SK-N-SH (cell line): ENCODE results near the gene CIDEA. TPM values are rescaled to one million over a fixed set of nuclear protein-coding genes. Genes with fewer than 3 reads are reported as not detected.

Experiments used
- CTCF ChIA-PET: fragments of 300-600, 350-600 bp; formaldehyde crosslinking; extraction: SDS; loops from one replicate; lab custom pipeline; 2021; lab: Yijun Ruan, JAX
- POLR2A ChIA-PET: fragments of 350-600 bp; sonication (Branson Sonifier 250); formaldehyde crosslinking; extraction: SDS; loops from one replicate; lab custom pipeline; 2020; ENCODE audit warnings: antibody characterized with exemption, inconsistent platforms; lab: Yijun Ruan, JAX
- DNase-seq: peaks from one replicate; pipeline ENCODE4 v3.0.0; 2012
- H2AFZ ChIP-seq: fragments of 200-600 bp; sonication (generic); 2 replicates; pipeline ENCODE4 v1.8.1; 2016; ENCODE audit warnings: antibody characterized with exemption, mild to moderate bottlenecking, low read depth
- H3F3A ChIP-seq: fragments of 200-600 bp; sonication (generic); replicated peaks from 2 replicates; pipeline ENCODE3; 2016; ENCODE audit warnings: antibody characterized with exemption, mild to moderate bottlenecking; ENCODE audit not compliant: insufficient read depth
- H3K27ac ChIP-seq, 2 experiments: fragments of 200-500 bp in 1 of 2; fragments of 200-600 bp in 1 of 2; sonication (Bioruptor generic) in 1 of 2; sonication (generic), shearing (Covaris generic) in 1 of 2; 2 replicates each; pipeline versions ENCODE4 v1.5.1 to v1.6.1; 2014 to 2016; ENCODE audit warnings: low read depth in 2 of 2, inconsistent platforms in 1 of 2, low read length in 1 of 2, mild to moderate bottlenecking in 1 of 2, mixed read lengths in 1 of 2
- H3K27me3 ChIP-seq: fragments of 200-600 bp; sonication (generic), shearing (Covaris generic); 2 replicates; pipeline ENCODE4 v1.6.1; 2016; ENCODE audit warnings: mixed run types; ENCODE audit not compliant: insufficient read depth
- H3K36me3 ChIP-seq, 2 experiments: fragments of 200-500 bp in 1 of 2; fragments of 200-600 bp in 1 of 2; sonication (Bioruptor generic) in 1 of 2; sonication (generic) in 1 of 2; replicated peaks in 1 of 2; 2 replicates each; pipeline versions ENCODE3 to v1.5.1; 2014 to 2016; ENCODE audit warnings: low read length in 1 of 2, mild to moderate bottlenecking in 1 of 2; ENCODE audit not compliant: insufficient read depth in 2 of 2, control insufficient read depth in 1 of 2
- H3K4me1 ChIP-seq, 2 experiments: fragments of 200-500 bp in 1 of 2; fragments of 200-600 bp in 1 of 2; sonication (Bioruptor generic) in 1 of 2; sonication (generic), shearing (Covaris generic) in 1 of 2; 2 replicates each; pipeline versions ENCODE4 v1.5.1 to v1.6.1; 2014 to 2016; ENCODE audit warnings: low read depth in 1 of 2, low read length in 1 of 2, mixed run types in 1 of 2; ENCODE audit not compliant: insufficient read depth in 2 of 2, control insufficient read depth in 1 of 2
- H3K4me2 ChIP-seq: fragments of 200-600 bp; sonication (generic), shearing (Covaris generic); 2 replicates; pipeline ENCODE4 v1.6.1; 2017; ENCODE audit warnings: mixed run types
- H3K4me3 ChIP-seq, 2 experiments: fragments of 200-500 bp in 1 of 2; fragments of 200-600 bp in 1 of 2; sonication (Bioruptor generic) in 1 of 2; sonication (generic), shearing (Covaris generic) in 1 of 2; 2 replicates each; pipeline versions ENCODE4 v1.5.1 to v1.8.1; 2014 to 2016; ENCODE audit warnings: low read depth in 2 of 2, inconsistent platforms in 1 of 2, low read length in 1 of 2, mild to moderate bottlenecking in 1 of 2, mixed read lengths in 1 of 2, moderate library complexity in 1 of 2
- H3K79me2 ChIP-seq: fragments of 200-600 bp; sonication (generic); 2 replicates; pipeline ENCODE4 v1.8.1; 2017; ENCODE audit warnings: mild to moderate bottlenecking; ENCODE audit not compliant: insufficient read depth
- H3K9ac ChIP-seq: fragments of 200-600 bp; sonication (generic); 2 replicates; pipeline ENCODE4 v1.6.1; 2017; ENCODE audit warnings: mixed run types
- H3K9me2 ChIP-seq: fragments of 200-600 bp; sonication (generic); 2 replicates; pipeline ENCODE4 v1.6.1; 2017; ENCODE audit warnings: mixed run types
- H3K9me3 ChIP-seq: fragments of 200-600 bp; sonication (generic); 2 replicates; pipeline ENCODE4 v1.6.1; 2017; ENCODE audit warnings: mixed run types, mild to moderate bottlenecking, moderate library complexity
- H4K20me1 ChIP-seq: fragments of 200-600 bp; sonication (generic); 2 replicates; pipeline ENCODE4 v1.6.1; 2017; ENCODE audit warnings: mild to moderate bottlenecking, mixed run types; ENCODE audit not compliant: insufficient read depth
- CTCF ChIP-seq: fragments of 200-600 bp; sonication (generic); IDR thresholded peaks from 2 replicates; pipeline ENCODE4 v1.6.1; 2017; ENCODE audit warnings: antibody characterized with exemption, mild to moderate bottlenecking, moderate library complexity
- EP300 ChIP-seq, 2 experiments: IDR thresholded peaks; 2 replicates each; pipeline versions ENCODE4 v1.4.0 to v1.6.1; 2012; ENCODE audit warnings: borderline replicate concordance in 1 of 2, low read depth in 1 of 2, low read length in 1 of 2
- FOSL2 ChIP-seq: IDR thresholded peaks from 2 replicates; pipeline ENCODE4 v1.4.0; 2012; ENCODE audit warnings: low read depth, mild to moderate bottlenecking, moderate library complexity, borderline replicate concordance
- GABPA ChIP-seq: IDR thresholded peaks from 2 replicates; pipeline ENCODE4 v1.4.0; 2012; ENCODE audit warnings: low read depth, mild to moderate bottlenecking
- GATA2 ChIP-seq: sonication (generic); formaldehyde crosslinking; IDR thresholded peaks from 2 replicates; pipeline ENCODE4 v1.5.0; 2020; ENCODE audit warnings: mild to moderate bottlenecking, missing genetic modification reagents
- MEF2A ChIP-seq: IDR thresholded peaks from 2 replicates; pipeline ENCODE4 v1.4.0; 2012; ENCODE audit warnings: low read depth, borderline replicate concordance
- MXI1 ChIP-seq: IDR thresholded peaks from 2 replicates; pipeline ENCODE4 v1.6.1; 2012; ENCODE audit warnings: mild to moderate bottlenecking, low read depth, low read length, improper control_type of control experiment
- POLR2AphosphoS5 ChIP-seq: IDR thresholded peaks from 2 replicates; pipeline ENCODE4 v1.6.1; 2012; ENCODE audit warnings: low read depth, low read length
- RAD21 ChIP-seq: IDR thresholded peaks from 2 replicates; pipeline ENCODE4 v1.6.1; 2012; ENCODE audit warnings: mild to moderate bottlenecking, low read length
- RCOR1 ChIP-seq: fragments of 150-350 bp; IDR thresholded peaks from 2 replicates; pipeline ENCODE4 v1.6.1; 2017; ENCODE audit warnings: antibody characterized with exemption, low read length
- SIN3A ChIP-seq: IDR thresholded peaks from 2 replicates; pipeline ENCODE4 v1.6.1; 2012; ENCODE audit warnings: low read depth, mild to moderate bottlenecking, low read length, moderate library complexity, borderline replicate concordance
- TAF1 ChIP-seq: IDR thresholded peaks from 2 replicates; pipeline ENCODE4 v1.6.1; 2012; ENCODE audit warnings: low read depth, mild to moderate bottlenecking, low read length, moderate library complexity, borderline replicate concordance
- TCF12 ChIP-seq: IDR thresholded peaks from 2 replicates; pipeline ENCODE4 v1.4.0; 2012
- TEAD4 ChIP-seq: IDR thresholded peaks from 2 replicates; pipeline ENCODE4 v1.4.0; 2012; ENCODE audit warnings: mild to moderate bottlenecking, borderline replicate concordance; ENCODE audit not compliant: insufficient read depth
- USF1 ChIP-seq: IDR thresholded peaks from 2 replicates; pipeline ENCODE4 v1.4.0; 2012; ENCODE audit warnings: low read depth, borderline replicate concordance
- YY1 ChIP-seq: IDR thresholded peaks from 2 replicates; pipeline ENCODE4 v1.4.0; 2012; ENCODE audit warnings: low read depth, mild to moderate bottlenecking
- ZBTB33 ChIP-seq: IDR thresholded peaks from 2 replicates; pipeline ENCODE4 v1.4.0; 2012; ENCODE audit warnings: low read depth, borderline replicate concordance
- WGBS: methylation state at CpG from one replicate; pipeline ENCODE4 v1.1.6; 2017; ENCODE audit warnings: low lambda C conversion rate; 5-methylcytosine and 5-hydroxymethylcytosine counted together
- polyA plus RNA-seq, 3 experiments: library from polyadenylated mRNA; depleted of rRNA; stranded (reverse); fragments of >200 nt; gene quantifications; 2 replicates each; pipeline ENCODE4 v1.2.3, GENCODE V29; 2012
- TF ChIP-seq, protein P1 (sequence below): IDR thresholded peaks from 2 replicates; pipeline ENCODE4; 2012
- TF ChIP-seq, protein P2 (sequence below): IDR thresholded peaks from 2 replicates; pipeline ENCODE4 v1.4.0; 2012; ENCODE audit warnings: low read depth

The CIDEA gene
- polyA plus RNA-seq, 1 of the 3 experiments (the other 2 are of a cell fraction): not detected

GRCh38 chr18:12287131-12287681 is 33.0 kb downstream of the CIDEA start:
- H3K9ac ChIP-seq: no peak overlapping the region
- peak overlapping the region; percentile 87 for H3K4me2 ChIP-seq
- peak; percentile 47 for DNase-seq
- H3K36me3 ChIP-seq: no peaks in the 10 kb centered on the region
- H3K4me3 ChIP-seq: peak overlapping the region; percentile 53 to 60
- H3K79me2 ChIP-seq: no peaks in the 10 kb centered on the region
- 11% methylated on average over 10 of the region's 37 CpGs for WGBS
- no peak overlapping the region for H3K27ac ChIP-seq
- no peak for TF ChIP-seq TEAD4
- TF ChIP-seq FOSL2: no peak
- no peak for TF ChIP-seq SIN3A
- peaks cover 10 to 15% of the 10 kb centered on the region in 2 experiments; a peak in 2 of 4 replicates for H3K4me1 ChIP-seq
- POLR2A ChIA-PET: no interaction called here
- H3K27me3 ChIP-seq: no peaks in the 10 kb centered on the region
- no peaks in the 10 kb centered on the region for H4K20me1 ChIP-seq
- CTCF ChIA-PET: interaction anchor here (0.7 to 4.1 kb wide), 3 partner anchors 8 to 82 kb away, joined by 3 to 27 read pairs (median 3); no protein-coding TSS in a partner anchor
- no peak overlapping the region for H2AFZ ChIP-seq
- peaks cover 5% of the 10 kb centered on the region for H3F3A ChIP-seq
- no peaks in the 10 kb centered on the region for H3K9me3 ChIP-seq
- no peaks in the 10 kb centered on the region for H3K9me2 ChIP-seq

- no peaks in the 10 kb centered on the region for H3K9me3 ChIP-seq
- peak overlapping the region; percentile 43; the same call in 1 of the 2 replicates for H3K9ac ChIP-seq
- peak overlapping the region; percentile 53 to 60 for H3K4me3 ChIP-seq
- CTCF ChIA-PET: interaction anchor here (0.9 to 4.1 kb wide), 4 partner anchors 9 to 40 kb away, joined by 3 to 27 read pairs (median 4); no protein-coding TSS in a partner anchor
- WGBS: 1% methylated on average over 16 of the region's 41 CpGs
- 0 out of 4 replicates have a peak overlapping the region, but pooled peaks of 1 of the 2 experiments have one; percentile 24 for H3K27ac ChIP-seq
- DNase-seq: peak; percentile 55
- no peaks in the 10 kb centered on the region for H4K20me1 ChIP-seq
- no peaks in the 10 kb centered on the region for H3K27me3 ChIP-seq
- no peaks in the 10 kb centered on the region for H3K79me2 ChIP-seq
- peak overlapping the region; percentile 82 for H2AFZ ChIP-seq
- H3K9me2 ChIP-seq: no peaks in the 10 kb centered on the region
- POLR2A ChIA-PET: no interaction called here
- H3K36me3 ChIP-seq: no peaks in the 10 kb centered on the region
- TF ChIP-seq TCF12 (no peak), USF1 (peak; percentile 50; the same call in 1 of the 2 replicates), POLR2AphosphoS5 (peak; percentile 30; the same call in 1 of the 2 replicates), RAD21 (no peak), SIN3A (no peak), TEAD4 (no peak), EP300 (IDR thresholded peaks at IDR 0.05; ENCODE audit: borderline replicate concordance in 1 of 2, low read depth in 1 of 2, low read length in 1 of 2) (no peak), TAF1 (0 out of 2 replicates have a peak, but pooled peaks have one; percentile 18), CTCF (no peak), MXI1 (no peak), GATA2 (no peak), RCOR1 (no peak), YY1 (no peak), ZBTB33 (no peak), GABPA (no peak), FOSL2 (no peak), MEF2A (no peak)
- TF ChIP-seq, protein P1, sequence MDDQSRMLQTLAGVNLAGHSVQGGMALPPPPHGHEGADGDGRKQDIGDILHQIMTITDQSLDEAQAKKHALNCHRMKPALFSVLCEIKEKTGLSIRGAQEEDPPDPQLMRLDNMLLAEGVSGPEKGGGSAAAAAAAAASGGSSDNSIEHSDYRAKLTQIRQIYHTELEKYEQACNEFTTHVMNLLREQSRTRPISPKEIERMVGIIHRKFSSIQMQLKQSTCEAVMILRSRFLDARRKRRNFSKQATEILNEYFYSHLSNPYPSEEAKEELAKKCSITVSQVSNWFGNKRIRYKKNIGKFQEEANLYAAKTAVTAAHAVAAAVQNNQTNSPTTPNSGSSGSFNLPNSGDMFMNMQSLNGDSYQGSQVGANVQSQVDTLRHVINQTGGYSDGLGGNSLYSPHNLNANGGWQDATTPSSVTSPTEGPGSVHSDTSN: no peak
- TF ChIP-seq, protein P2, sequence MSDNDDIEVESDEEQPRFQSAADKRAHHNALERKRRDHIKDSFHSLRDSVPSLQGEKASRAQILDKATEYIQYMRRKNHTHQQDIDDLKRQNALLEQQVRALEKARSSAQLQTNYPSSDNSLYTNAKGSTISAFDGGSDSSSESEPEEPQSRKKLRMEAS: 0 out of 2 replicates have a peak, but pooled peaks have one; percentile 50
- peaks cover 6 to 15% of the 10 kb centered on the region in 2 experiments; a peak in 1 of 4 replicates for H3K4me1 ChIP-seq
- peaks cover 5% of the 10 kb centered on the region for H3F3A ChIP-seq
- H3K4me2 ChIP-seq: peak overlapping the region; percentile 87
Observed at GRCh38 chr18:12287684-12288402, 33.7 kb downstream of the CIDEA start.
